Endothelial cell of umbilical vein (primary cell): ENCODE measurements around the gene CADM4. TPM values are rescaled to one million over a fixed set of nuclear protein-coding genes. Genes with fewer than 3 reads are reported as not detected.

Experiments
- BruUV-seq: library from RNA; stranded (reverse); fragments of 400-500 nt; replicated peaks from 2 replicates; lab custom pipeline; 2021; lab: Mats Ljungman, UMichigan
- CTCF ChIA-PET: fragments of 300-600, 350-600 bp; sonication (Branson Sonifier 250); formaldehyde crosslinking; loops from one replicate; lab custom pipeline; 2021; ENCODE audit warnings: antibody characterized with exemption, inconsistent platforms; lab: Charles Lee
- POLR2A ChIA-PET: fragments of 300-600, 350-600 bp; sonication (Branson Sonifier 250); formaldehyde crosslinking; loops from one replicate; lab custom pipeline; 2021; ENCODE audit warnings: antibody characterized with exemption, inconsistent platforms; lab: Charles Lee
- DNase-seq: peaks from one replicate; pipeline ENCODE4 v3.0.0-alpha.2; 2011; ENCODE audit warnings: low read depth, low spot score
- FAIRE-seq: peaks from 2 replicates; lab custom pipeline; 2011; peaks lifted over from hg19 to GRCh38; lab: Jason Lieb, UNC
- H2AFZ ChIP-seq: 2 replicates; pipeline ENCODE4 v1.6.0; 2012; ENCODE audit warnings: low read depth, low read length, control low read depth, inconsistent platforms
- H3K27ac ChIP-seq: 2 replicates; pipeline ENCODE4 v1.5.1; 2011; ENCODE audit warnings: low read depth, mild to moderate bottlenecking, control low read depth, low read length, moderate library complexity; ENCODE audit not compliant: insufficient read depth
- H3K27me3 ChIP-seq, 2 experiments: 2 replicates each; pipeline versions ENCODE4 v1.6.0 to v1.6.1; 2011; ENCODE audit warnings: low read length in 2 of 2, mixed read lengths in 1 of 2; ENCODE audit not compliant: control insufficient read depth in 2 of 2, insufficient read depth in 2 of 2
- H3K36me3 ChIP-seq, 2 experiments: 2 replicates in 1 of 2; 3 replicates in 1 of 2; pipeline ENCODE4 v1.5.1; 2011; ENCODE audit warnings: low read length in 2 of 2, mild to moderate bottlenecking in 1 of 2, moderate library complexity in 1 of 2; ENCODE audit not compliant: control insufficient read depth in 2 of 2, insufficient read depth in 2 of 2; ENCODE audit errors: extremely low read depth in 1 of 2
- H3K4me1 ChIP-seq: 3 replicates; pipeline ENCODE4 v1.5.1; 2011; ENCODE audit warnings: mild to moderate bottlenecking, low read length; ENCODE audit not compliant: control insufficient read depth, insufficient read depth; ENCODE audit errors: extremely low read depth
- H3K4me2 ChIP-seq: 2 replicates; pipeline ENCODE4 v1.6.1; 2011; ENCODE audit warnings: low read length, control low read depth, mixed read lengths; ENCODE audit not compliant: insufficient read depth
- H3K4me3 ChIP-seq, 3 experiments: fragments of 200-600 bp in 1 of 3; sonication (generic), shearing (Covaris generic) in 1 of 3; replicated peaks in 1 of 3; 2 replicates each; pipeline ENCODE4 v1.5.1; 2011 to 2016; ENCODE audit warnings: control low read depth in 3 of 3, low read length in 3 of 3, mild to moderate bottlenecking in 2 of 3, inconsistent platforms in 1 of 3, low read depth in 1 of 3, moderate library complexity in 1 of 3; ENCODE audit not compliant: insufficient read depth in 1 of 3
- H3K79me2 ChIP-seq: 2 replicates; pipeline ENCODE4 v1.6.0; 2012; ENCODE audit warnings: low read length, inconsistent platforms; ENCODE audit not compliant: control insufficient read depth, insufficient read depth
- H3K9ac ChIP-seq: replicated peaks from 2 replicates; pipeline ENCODE3; 2011; ENCODE audit warnings: low read length, control low read depth; ENCODE audit not compliant: insufficient read depth; ENCODE audit errors: extremely low read depth
- H3K9me1 ChIP-seq: replicated peaks from 3 replicates; pipeline ENCODE4 v1.6.0; 2011; ENCODE audit warnings: mild to moderate bottlenecking, low read length; ENCODE audit not compliant: control insufficient read depth, insufficient read depth; ENCODE audit errors: extremely low read depth
- H3K9me3 ChIP-seq: replicated peaks from 2 replicates; pipeline ENCODE4 v1.5.1; 2012; ENCODE audit warnings: low read length, inconsistent platforms; ENCODE audit not compliant: control insufficient read depth, insufficient read depth
- H4K20me1 ChIP-seq: replicated peaks from 2 replicates; pipeline ENCODE3; 2011; ENCODE audit warnings: mild to moderate bottlenecking, low read length; ENCODE audit not compliant: control insufficient read depth, insufficient read depth; ENCODE audit errors: extremely low read depth
- CTCF ChIP-seq, 2 donors: IDR thresholded peaks; 1 replicate in 1 of 2; 2 replicates in 1 of 2; pipeline ENCODE4 v1.5.1; 2011; ENCODE audit warnings: low read length in 2 of 2, mild to moderate bottlenecking in 2 of 2, moderate library complexity in 2 of 2, control low read depth in 1 of 2, inconsistent platforms in 1 of 2, low read depth in 1 of 2; ENCODE audit not compliant: insufficient read depth in 1 of 2; ENCODE audit errors: extremely low read depth in 1 of 2
- EZH2 ChIP-seq: IDR thresholded peaks from 2 replicates; pipeline ENCODE4 v1.6.1; 2012; ENCODE audit warnings: borderline replicate concordance, low read depth, mild to moderate bottlenecking, moderate library complexity, low read length, inconsistent platforms; ENCODE audit not compliant: severe bottlenecking
- FOS ChIP-seq: IDR thresholded peaks from 2 replicates; pipeline ENCODE4 v1.6.1; 2011; ENCODE audit warnings: mild to moderate bottlenecking, low read length, moderate library complexity, borderline replicate concordance; ENCODE audit not compliant: insufficient read depth
- MAX ChIP-seq: IDR thresholded peaks from 2 replicates; pipeline ENCODE4 v1.6.1; 2011; ENCODE audit not compliant: insufficient read depth, insufficient read length
- POLR2A ChIP-seq: IDR thresholded peaks from 2 replicates; pipeline ENCODE4 v1.6.1; 2012; ENCODE audit warnings: low read depth, mild to moderate bottlenecking, control low read depth, low read length
- POLR2AphosphoS5 ChIP-seq: IDR thresholded peaks from 2 replicates; pipeline ENCODE4 v1.6.1; 2012; ENCODE audit warnings: low read depth, mild to moderate bottlenecking, control low read depth, low read length, moderate library complexity; ENCODE audit not compliant: insufficient read depth
- dilution Hi-C: fragments of 300-500 bp; cut with MboI; formaldehyde crosslinking; loops from one replicate; pipeline ENCODE4 v1.15.0; 2019; ENCODE audit warnings: low sequenced_read_pairs; ENCODE audit not compliant: extremely low pct_ligation_motif_present
- intact Hi-C: fragments of 100-400 bp; cut with micrococcal nuclease; formaldehyde crosslinking; loops from one replicate; pipeline ENCODE4 v1.10.0; 2022
- polyA plus RNA-seq, 4 experiments: library from polyadenylated mRNA; depleted of rRNA in 3 of 4; stranded (reverse) in 3 of 4; unstranded in 1 of 4; fragments of >200 nt; gene quantifications; 2 replicates each; pipeline versions ENCODE4 v1.2.1 to v1.2.3, GENCODE V29; 2011 to 2012; ENCODE audit warnings: missing spikeins in 1 of 4
- total RNA-seq: library from RNA; stranded (reverse); gene quantifications from 2 replicates; pipeline ENCODE4 v1.2.3, GENCODE V29; 2021

Gene CADM4
- total and polyA plus RNA-seq, 2 donors (not counting 3 experiments of a cell fraction or from before 2014, with no cell fraction given): 5.0 to 7.5 TPM

- TF ChIP-seq POLR2A: no peak
- no peak for TF ChIP-seq CTCF (IDR thresholded peaks at IDR 0.05; ENCODE audit: extremely low read depth in 1 of 2, insufficient read depth in 1 of 2, low read depth in 1 of 2, low read length in 2 of 2)
- TF ChIP-seq EZH2: no peak
- TF ChIP-seq FOS: no peak
- no peak for TF ChIP-seq POLR2AphosphoS5
- no peak for TF ChIP-seq MAX
- no TSS peak for BruUV-seq
- Histone ChIP-seq H4K20me1 (no peaks in the 10 kb centered on the region), H3K27ac (no peak overlapping the region), H3K4me3 (no peak overlapping the region), H3K36me3 (peaks cover 9 to 27% of the 10 kb centered on the region in 2 experiments), H3K4me2 (no peak overlapping the region), H2AFZ (no peak overlapping the region), H3K4me1 (peaks cover 11% of the 10 kb centered on the region), H3K79me2 (peaks cover 26% of the 10 kb centered on the region), H3K9me3 (no peaks in the 10 kb centered on the region), H3K9ac (no peak overlapping the region), H3K9me1 (no peaks in the 10 kb centered on the region), H3K27me3 (no peaks in the 10 kb centered on the region)
- POLR2A ChIA-PET: no interaction called here
- no peak for DNase-seq
- CTCF ChIA-PET: no interaction called here
- dilution Hi-C loops (no loop called here), intact Hi-C loops (no loop called here)
- FAIRE-seq: no peak
These were observed 47.5 kb downstream of the CADM4 start for GRCh38 chr19:43591904-43592772.
